HCT116 (cell line): Measurements from ENCODE around the gene MAPK10. TPM values are rescaled to one million over a fixed set of nuclear protein-coding genes. Genes with fewer than 3 reads are reported as not detected.

Source experiments
- ATAC-seq: fragments of 200-7000 bp; cut with Tn5 transposase; 2 replicates; pipeline ENCODE4 v1.9.1; 2020; ENCODE audit warnings: mild to moderate bottlenecking, moderate library complexity
- BruUV-seq: library from RNA; stranded (reverse); fragments of 400-500 nt; replicated peaks from 2 replicates; lab custom pipeline; 2021; lab: Mats Ljungman, UMichigan
- CTCF ChIA-PET: fragments of 300-600 bp; sonication (Branson Sonifier 250); formaldehyde crosslinking; loops from one replicate; lab custom pipeline; 2021; ENCODE audit warnings: antibody characterized with exemption; lab: Charles Lee
- POLR2A ChIA-PET: fragments of 300-600, 350-600 bp; sonication (Branson Sonifier 250); formaldehyde crosslinking; loops from one replicate; lab custom pipeline; 2021; ENCODE audit warnings: antibody characterized with exemption; lab: Charles Lee
- RAD21 ChIA-PET, 2 experiments: fragments of 300-600 bp; sonication (Branson Sonifier 250); formaldehyde crosslinking; loops; one replicate each; lab custom pipeline; 2023; ENCODE audit warnings: low total read pairs in 2 of 2; ENCODE audit not compliant: uncharacterized antibody in 2 of 2, unreplicated experiment in 2 of 2, low non-redundant PET in 1 of 2; lab: Charles Lee
- DNase-seq: peaks from one replicate; pipeline ENCODE4 v3.0.0-alpha.2; 2010; ENCODE audit warnings: low read depth, low spot score
- H2AFZ ChIP-seq: fragments of 200-600 bp; shearing (Covaris generic), sonication (generic); 2 replicates; pipeline ENCODE4 v1.6.1; 2017; ENCODE audit warnings: low read depth, mixed run types, mixed read lengths, antibody characterized with exemption, low read length; ENCODE audit not compliant: poor library complexity, severe bottlenecking
- H3K27ac ChIP-seq: 2 replicates; pipeline ENCODE4 v1.5.1; 2012; ENCODE audit warnings: low read depth, low read length
- H3K27me3 ChIP-seq: fragments of 200-600 bp; sonication (generic); 2 replicates; pipeline ENCODE4 v1.6.1; 2016; ENCODE audit warnings: mixed run types, low read length, mixed read lengths; ENCODE audit not compliant: insufficient read depth
- H3K36me3 ChIP-seq, 2 experiments: fragments of 200-500 bp in 1 of 2; fragments of 200-600 bp in 1 of 2; sonication (Bioruptor generic) in 1 of 2; sonication (generic) in 1 of 2; 2 replicates each; pipeline versions ENCODE4 v1.5.1 to v1.6.1; 2014 to 2016; ENCODE audit warnings: low read length in 2 of 2, inconsistent platforms in 1 of 2, mixed read lengths in 1 of 2, mixed run types in 1 of 2; ENCODE audit not compliant: insufficient read depth in 2 of 2, control insufficient read depth in 1 of 2
- H3K4me1 ChIP-seq, 2 experiments: fragments of 200-600 bp in 1 of 2; sonication (generic) in 1 of 2; 2 replicates each; pipeline versions ENCODE4 v1.5.1 to v1.6.1; 2012 to 2017; ENCODE audit warnings: low read length in 2 of 2, inconsistent platforms in 1 of 2, mild to moderate bottlenecking in 1 of 2, mixed read lengths in 1 of 2, mixed run types in 1 of 2, moderate library complexity in 1 of 2; ENCODE audit not compliant: insufficient read depth in 2 of 2, control insufficient read depth in 1 of 2
- H3K4me2 ChIP-seq: fragments of 200-600 bp; sonication (generic); 2 replicates; pipeline ENCODE4 v1.6.1; 2017; ENCODE audit warnings: mixed run types, low read length, mixed read lengths
- H3K4me3 ChIP-seq, 2 experiments: fragments of 200-600 bp in 1 of 2; sonication (generic) in 1 of 2; replicated peaks in 1 of 2; 2 replicates each; pipeline ENCODE4 v1.5.1; 2011 to 2016; ENCODE audit warnings: low read length in 2 of 2, control low read depth in 1 of 2, low read depth in 1 of 2, mild to moderate bottlenecking in 1 of 2, mixed read lengths in 1 of 2, mixed run types in 1 of 2
- H3K79me2 ChIP-seq: fragments of 200-600 bp; sonication (generic); 2 replicates; pipeline ENCODE4 v1.6.1; 2017; ENCODE audit warnings: mild to moderate bottlenecking, mixed run types, low read length, moderate library complexity, mixed read lengths; ENCODE audit not compliant: insufficient read depth
- H3K9ac ChIP-seq: fragments of 200-600 bp; sonication (generic); 2 replicates; pipeline ENCODE4 v1.6.1; 2016; ENCODE audit warnings: low read length, mixed read lengths
- H3K9me2 ChIP-seq: fragments of 200-600 bp; sonication (generic), shearing (Covaris generic); 2 replicates; pipeline ENCODE4 v1.6.1; 2017; ENCODE audit warnings: mixed run types, mild to moderate bottlenecking, moderate library complexity; ENCODE audit not compliant: insufficient read depth
- H3K9me3 ChIP-seq, 2 experiments: fragments of 200-500 bp in 1 of 2; fragments of 200-600 bp in 1 of 2; sonication (Bioruptor generic) in 1 of 2; sonication (generic) in 1 of 2; 2 replicates each; pipeline ENCODE4 v1.6.1; 2014 to 2017; ENCODE audit warnings: low read length in 2 of 2, mixed read lengths in 2 of 2, inconsistent platforms in 1 of 2, low read depth in 1 of 2, mild to moderate bottlenecking in 1 of 2, mixed run types in 1 of 2, moderate library complexity in 1 of 2; ENCODE audit not compliant: control insufficient read depth in 1 of 2, insufficient read depth in 1 of 2
- H4K20me1 ChIP-seq: fragments of 200-600 bp; sonication (generic), shearing (Covaris generic); 2 replicates; pipeline ENCODE4 v1.6.1; 2017; ENCODE audit warnings: mixed run types, mild to moderate bottlenecking, moderate library complexity; ENCODE audit not compliant: insufficient read depth
- ATF3 ChIP-seq: IDR thresholded peaks from 2 replicates; pipeline ENCODE4 v1.6.1; 2012
- CEBPB ChIP-seq: IDR thresholded peaks from 2 replicates; pipeline ENCODE4 v1.6.1; 2012; ENCODE audit warnings: low read depth
- CTCF ChIP-seq, 3 experiments: fragments of 200-600 bp in 1 of 3; sonication (generic) in 1 of 3; IDR thresholded peaks in 2 of 3; conservative IDR thresholded peaks in 1 of 3; 2 replicates each; pipeline ENCODE4 v1.5.1; 2012 to 2017; ENCODE audit warnings: low read depth in 2 of 3, low read length in 2 of 3, antibody characterized with exemption in 1 of 3, borderline replicate concordance in 1 of 3, control low read depth in 1 of 3, mild to moderate bottlenecking in 1 of 3, mixed read lengths in 1 of 3, mixed run types in 1 of 3, moderate library complexity in 1 of 3; ENCODE audit not compliant: insufficient read depth in 1 of 3
- ELF1 ChIP-seq: IDR thresholded peaks from 2 replicates; pipeline ENCODE4 v1.6.1; 2012; ENCODE audit warnings: low read depth, borderline replicate concordance
- EZH2 ChIP-seq: fragments of 200-600 bp; sonication (generic); IDR thresholded peaks from 2 replicates; pipeline ENCODE4 v1.6.1; 2017; ENCODE audit warnings: antibody characterized with exemption, mixed run types
- MAX ChIP-seq: IDR thresholded peaks from 2 replicates; pipeline ENCODE4 v1.6.1; 2012
- POLR2AphosphoS5 ChIP-seq: IDR thresholded peaks from 2 replicates; pipeline ENCODE4 v1.6.1; 2011; ENCODE audit warnings: mild to moderate bottlenecking, low read depth, low read length, moderate library complexity
- SRF ChIP-seq: IDR thresholded peaks from 2 replicates; pipeline ENCODE4 v1.6.1; 2012; ENCODE audit warnings: low read depth
- TCF7L2 ChIP-seq: IDR thresholded peaks from 2 replicates; pipeline ENCODE4 v1.7.0; 2011; ENCODE audit warnings: borderline replicate concordance, inconsistent platforms; ENCODE audit not compliant: insufficient read depth, insufficient read length; ENCODE audit errors: extremely low read depth
- YY1 ChIP-seq: IDR thresholded peaks from 2 replicates; pipeline ENCODE4 v1.6.1; 2011; ENCODE audit warnings: low read length, low read depth, moderate library complexity, mild to moderate bottlenecking; ENCODE audit not compliant: insufficient replicate concordance; ENCODE audit errors: extremely low read depth
- ZBTB33 ChIP-seq: IDR thresholded peaks from 2 replicates; pipeline ENCODE4 v1.6.1; 2011; ENCODE audit warnings: mild to moderate bottlenecking, low read length, moderate library complexity; ENCODE audit not compliant: insufficient replicate concordance; ENCODE audit errors: extremely low read depth
- ZFX ChIP-seq: fragments of 450-650 bp; IDR thresholded peaks from 2 replicates; pipeline ENCODE4 v1.6.1; 2017
- ZNF274 ChIP-seq: fragments of 200-500 bp; sonication (Bioruptor generic); IDR thresholded peaks from 2 replicates; pipeline ENCODE4 v1.6.1; 2014; ENCODE audit warnings: mild to moderate bottlenecking, low read depth, low read length, inconsistent platforms
- intact Hi-C: fragments of 100-400 bp; cut with micrococcal nuclease; formaldehyde crosslinking; loops from 2 replicates; pipeline ENCODE4 v1.10.0; 2022
- total RNA-seq: library from RNA; stranded (reverse); gene quantifications from one replicate; pipeline ENCODE4 v1.2.1, GENCODE V29; 2021; ENCODE audit not compliant: unreplicated experiment

The MAPK10 gene
- total RNA-seq, 1 experiment from 2014 or later, result 0.52 TPM

- H3K9me3 ChIP-seq, result no peaks in the 10 kb centered on the region
- ATAC-seq, result no peak
- no peaks in the 10 kb centered on the region for H3K27me3 ChIP-seq
- H3K4me1 ChIP-seq, result no peaks in the 10 kb centered on the region
- no peaks in the 10 kb centered on the region for H3K79me2 ChIP-seq
- CTCF ChIA-PET, result no interaction called here
- POLR2A ChIA-PET, result no interaction called here
- H3K9me2 ChIP-seq, result no peaks in the 10 kb centered on the region
- TF ChIP-seq ZBTB33 (no peak), YY1 (no peak), CEBPB (no peak), MAX (no peak)
- no peaks in the 10 kb centered on the region for H4K20me1 ChIP-seq
- DNase-seq, result no peak
- H3K27ac ChIP-seq, result no peak overlapping the region
- intact Hi-C loops, result no loop called here
- BruUV-seq, result no TSS peak
- H3K4me3 ChIP-seq, result no peak overlapping the region
- RAD21 ChIA-PET, result no interaction called here
- H2AFZ ChIP-seq, result no peak overlapping the region
- no peak overlapping the region for H3K4me2 ChIP-seq
- no peak overlapping the region for H3K9ac ChIP-seq
- no peaks in the 10 kb centered on the region for H3K36me3 ChIP-seq
These were observed 103.8 kb downstream of the MAPK10 start for GRCh38 chr4:86256086-86256485.

- ChIA-PET POLR2A (no interaction called here), CTCF (no interaction called here), RAD21 (no interaction called here)
- no peaks in the 10 kb centered on the region for H3K27me3 ChIP-seq
- H3K9ac ChIP-seq, result no peak overlapping the region
- H3K4me1 ChIP-seq, result no peaks in the 10 kb centered on the region
- ATAC-seq (no peak), DNase-seq (no peak)
- no peaks in the 10 kb centered on the region for H4K20me1 ChIP-seq
- intact Hi-C loops, result no loop called here
- no peaks in the 10 kb centered on the region for H3K36me3 ChIP-seq
- H2AFZ ChIP-seq, result no peak overlapping the region
- no peaks in the 10 kb centered on the region for H3K9me3 ChIP-seq
- no peak overlapping the region for H3K27ac ChIP-seq
- no peaks in the 10 kb centered on the region for H3K9me2 ChIP-seq
- BruUV-seq, result no TSS peak
- H3K4me2 ChIP-seq, result no peak overlapping the region
- H3K4me3 ChIP-seq, result no peak overlapping the region
- no peaks in the 10 kb centered on the region for H3K79me2 ChIP-seq
- TF ChIP-seq ATF3 (no peak), ZNF274 (no peak), CTCF (IDR thresholded peaks at IDR 0.05 in 2 of 3, conservative IDR thresholded peaks at IDR 0.05 in 1 of 3; ENCODE audit: borderline replicate concordance in 1 of 3, insufficient read depth in 1 of 3, low read depth in 2 of 3, low read length in 2 of 3) (no peak), POLR2AphosphoS5 (no peak), ZBTB33 (no peak), EZH2 (no peak), ELF1 (no peak), TCF7L2 (no peak), SRF (no peak), ZFX (no peak)
These were observed 109.2 kb downstream of the MAPK10 start for GRCh38 chr4:86250619-86251018.
